SK-N-MC (cell line): ENCODE results near the gene ZNF497.

Source experiments
- EZH2 ChIP-seq: fragments of 200-600 bp; sonication (generic); IDR thresholded peaks from one replicate; pipeline ENCODE4 v1.6.1; 2017; ENCODE audit warnings: antibody characterized with exemption
- FOXP2 ChIP-seq: optimal IDR thresholded peaks from 2 replicates; pipeline ENCODE3; 2011; ENCODE audit warnings: mild to moderate bottlenecking, moderate library complexity; ENCODE audit not compliant: insufficient read depth; ENCODE audit errors: extremely low read length, control extremely low read depth
- POLR2AphosphoS5 ChIP-seq: IDR thresholded peaks from 2 replicates; pipeline ENCODE4 v1.6.1; 2012; ENCODE audit warnings: mild to moderate bottlenecking, low read depth, low read length, borderline replicate concordance

DNA sequence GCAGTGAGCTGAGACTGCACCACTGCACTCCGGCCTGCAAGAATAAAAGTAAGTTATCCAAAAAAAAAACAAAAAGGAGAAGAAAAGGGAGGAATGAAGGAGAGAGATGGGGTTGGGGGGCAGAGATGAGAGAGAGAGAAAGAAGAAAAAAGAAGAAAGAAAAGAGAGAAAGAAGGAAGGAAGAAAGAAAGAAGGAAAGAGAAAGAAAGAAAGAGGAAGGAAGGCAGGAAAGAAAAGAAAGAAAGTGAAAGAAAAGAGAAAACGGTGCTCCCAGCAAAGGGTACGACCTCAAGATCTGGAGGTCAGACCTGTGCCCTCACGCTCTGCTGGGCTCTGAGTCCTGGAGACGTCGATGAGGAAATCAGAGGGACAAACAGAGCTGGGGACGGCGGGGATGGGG lies 13.0 kb downstream of the ZNF497 start:
- TF ChIP-seq POLR2AphosphoS5: no peak
- TF ChIP-seq EZH2: no peak
- TF ChIP-seq FOXP2: no peak
